ENCODE data around the gene COLQ. TPM values are rescaled to one million over a fixed set of nuclear protein-coding genes. Genes with fewer than 3 reads are reported as not detected.

The COLQ gene
- polyA plus RNA-seq, 1 donor (not counting 4 experiments of a cell fraction or from before 2014, with no cell fraction given), result 0.35 TPM

- Histone ChIP-seq H3K4me3 (ENCODE audit: control insufficient read depth in 2 of 3, extremely low read depth in 1 of 3, insufficient read depth in 2 of 3, low read depth in 1 of 3, low read length in 3 of 3) (no peak overlapping the region), H3K9ac (ENCODE audit: control insufficient read depth, extremely low read depth, insufficient read depth, low read length) (no peak overlapping the region), H3K4me2 (ENCODE audit: control insufficient read depth, extremely low read depth, insufficient read depth, low read depth, low read length) (no peak overlapping the region), H3K27ac (ENCODE audit: control insufficient read depth, insufficient read depth, low read length) (no peak overlapping the region), H2AFZ (ENCODE audit: control insufficient read depth, low read length) (no peak overlapping the region), H3K36me3 (ENCODE audit: control insufficient read depth in 2 of 2, extremely low read depth in 1 of 2, insufficient read depth in 2 of 2, low read length in 2 of 2) (no peaks in the 10 kb centered on the region), H3K79me2 (ENCODE audit: control insufficient read depth, insufficient read depth, low read length) (no peaks in the 10 kb centered on the region), H3K4me1 (ENCODE audit: control insufficient read depth, extremely low read depth, insufficient read depth, low read length) (no peaks in the 10 kb centered on the region), H4K20me1 (ENCODE audit: control insufficient read depth, extremely low read depth, insufficient read depth, low read length) (no peaks in the 10 kb centered on the region), H3K27me3 (ENCODE audit: control insufficient read depth, extremely low read depth, insufficient read depth, low read length) (no peaks in the 10 kb centered on the region), H3K9me3 (ENCODE audit: control insufficient read depth, low read depth, low read length) (no peaks in the 10 kb centered on the region), H3K9me1 (ENCODE audit: control insufficient read depth, extremely low read depth, insufficient read depth, low read length) (no peaks in the 10 kb centered on the region)
- dilution Hi-C loops (cut with MboI; ENCODE audit: extremely low pct_ligation_motif_present, low sequenced_read_pairs), result no loop called here
- FAIRE-seq (no peak), DNase-seq (ENCODE audit: low read depth, low spot score) (no peak)
- no peak for TF ChIP-seq CTCF (optimal IDR thresholded peaks at IDR 0.05 in 1 of 3, IDR thresholded peaks at IDR 0.05 in 1 of 3, conservative IDR thresholded peaks at IDR 0.05 in 1 of 3; ENCODE audit: extremely low read depth in 1 of 3, insufficient read depth in 2 of 3, low read length in 3 of 3)
- TF ChIP-seq EZH2 (IDR thresholded peaks at IDR 0.05; ENCODE audit: low read length), result no peak
Observed at GRCh38 chr3:15455756-15456155, 65.8 kb downstream of the COLQ start.

GRCh38 chr3:15454965-15455364 lies 66.5 kb downstream of the COLQ start:
- Histone ChIP-seq H3K27me3 (ENCODE audit: control insufficient read depth, extremely low read depth, insufficient read depth, low read length) (no peaks in the 10 kb centered on the region), H3K4me1 (ENCODE audit: control insufficient read depth, extremely low read depth, insufficient read depth, low read length) (no peaks in the 10 kb centered on the region), H3K9ac (ENCODE audit: control insufficient read depth, extremely low read depth, insufficient read depth, low read length) (no peak overlapping the region), H3K4me3 (ENCODE audit: control insufficient read depth in 2 of 3, extremely low read depth in 1 of 3, insufficient read depth in 2 of 3, low read depth in 1 of 3, low read length in 3 of 3) (no peak overlapping the region), H2AFZ (ENCODE audit: control insufficient read depth, low read length) (no peak overlapping the region), H3K79me2 (ENCODE audit: control insufficient read depth, insufficient read depth, low read length) (no peaks in the 10 kb centered on the region), H3K27ac (ENCODE audit: control insufficient read depth, insufficient read depth, low read length) (no peak overlapping the region), H3K36me3 (ENCODE audit: control insufficient read depth in 2 of 2, extremely low read depth in 1 of 2, insufficient read depth in 2 of 2, low read length in 2 of 2) (no peaks in the 10 kb centered on the region), H3K4me2 (ENCODE audit: control insufficient read depth, extremely low read depth, insufficient read depth, low read depth, low read length) (no peak overlapping the region), H3K9me1 (ENCODE audit: control insufficient read depth, extremely low read depth, insufficient read depth, low read length) (no peaks in the 10 kb centered on the region), H4K20me1 (ENCODE audit: control insufficient read depth, extremely low read depth, insufficient read depth, low read length) (no peaks in the 10 kb centered on the region), H3K9me3 (ENCODE audit: control insufficient read depth, low read depth, low read length) (no peaks in the 10 kb centered on the region)
- FAIRE-seq, result no peak
- dilution Hi-C loops (cut with MboI; ENCODE audit: extremely low pct_ligation_motif_present, low sequenced_read_pairs), result no loop called here
- TF ChIP-seq CTCF (optimal IDR thresholded peaks at IDR 0.05 in 1 of 3, IDR thresholded peaks at IDR 0.05 in 1 of 3, conservative IDR thresholded peaks at IDR 0.05 in 1 of 3; ENCODE audit: extremely low read depth in 1 of 3, insufficient read depth in 2 of 3, low read length in 3 of 3) (no peak), EZH2 (IDR thresholded peaks at IDR 0.05; ENCODE audit: low read length) (no peak)
- DNase-seq (ENCODE audit: low read depth, low spot score), result no peak

All from keratinocyte (primary cell).